ENCODE results near the gene NCAN.

GRCh38 chr19:19206938-19207337, 4.8 kb upstream of the NCAN start:
- TF ChIP-seq, protein P1, sequence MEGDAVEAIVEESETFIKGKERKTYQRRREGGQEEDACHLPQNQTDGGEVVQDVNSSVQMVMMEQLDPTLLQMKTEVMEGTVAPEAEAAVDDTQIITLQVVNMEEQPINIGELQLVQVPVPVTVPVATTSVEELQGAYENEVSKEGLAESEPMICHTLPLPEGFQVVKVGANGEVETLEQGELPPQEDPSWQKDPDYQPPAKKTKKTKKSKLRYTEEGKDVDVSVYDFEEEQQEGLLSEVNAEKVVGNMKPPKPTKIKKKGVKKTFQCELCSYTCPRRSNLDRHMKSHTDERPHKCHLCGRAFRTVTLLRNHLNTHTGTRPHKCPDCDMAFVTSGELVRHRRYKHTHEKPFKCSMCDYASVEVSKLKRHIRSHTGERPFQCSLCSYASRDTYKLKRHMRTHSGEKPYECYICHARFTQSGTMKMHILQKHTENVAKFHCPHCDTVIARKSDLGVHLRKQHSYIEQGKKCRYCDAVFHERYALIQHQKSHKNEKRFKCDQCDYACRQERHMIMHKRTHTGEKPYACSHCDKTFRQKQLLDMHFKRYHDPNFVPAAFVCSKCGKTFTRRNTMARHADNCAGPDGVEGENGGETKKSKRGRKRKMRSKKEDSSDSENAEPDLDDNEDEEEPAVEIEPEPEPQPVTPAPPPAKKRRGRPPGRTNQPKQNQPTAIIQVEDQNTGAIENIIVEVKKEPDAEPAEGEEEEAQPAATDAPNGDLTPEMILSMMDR (conservative IDR thresholded peaks at IDR 0.05; ENCODE audit: low read depth, low read length), result no peak
- TF ChIP-seq EZH2 (IDR thresholded peaks at IDR 0.05; ENCODE audit: low read length, unreplicated experiment), result no peak

Data from PC-3 (cell line).